GM19397 (cell line): ENCODE data around the gene SNRPA.

Experiments
- ATAC-seq: cut with Tn5 transposase; IDR thresholded peaks from one replicate; pipeline ENCODE4 v1.9.1; 2021; ENCODE audit warnings: mild to moderate bottlenecking, moderate library complexity; ENCODE audit not compliant: unreplicated experiment

Gene SNRPA

DNA sequence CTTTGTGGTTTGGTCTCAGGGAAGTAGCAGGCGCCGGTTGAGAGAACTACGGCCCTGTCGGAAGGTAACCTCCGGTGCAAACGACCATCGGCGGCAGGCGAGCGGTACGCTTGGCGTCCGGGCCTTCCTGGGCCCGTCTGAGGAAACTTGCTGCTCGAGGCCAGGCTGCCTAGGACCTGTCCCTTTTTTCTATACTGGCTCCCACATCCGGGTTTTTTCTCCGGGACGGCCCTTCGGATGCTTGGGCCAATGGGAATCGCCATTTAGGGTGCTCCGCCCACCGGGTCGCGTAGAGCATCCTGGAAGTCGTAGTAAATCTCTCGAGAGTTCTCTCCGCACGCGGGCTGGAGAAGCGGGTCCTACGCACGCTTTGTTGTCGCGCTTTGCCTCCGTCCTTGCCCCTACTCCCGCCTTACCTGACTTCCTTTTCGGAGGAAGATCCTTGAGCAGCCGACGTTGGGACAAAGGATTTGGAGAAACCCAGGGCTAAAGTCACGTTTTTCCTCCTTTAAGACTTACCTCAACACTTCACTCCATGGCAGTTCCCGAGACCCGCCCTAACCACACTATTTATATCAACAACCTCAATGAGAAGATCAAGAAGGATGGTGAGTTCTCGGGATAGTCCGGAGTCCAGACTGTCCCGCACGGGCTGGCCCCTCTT, at the start of gene SNRPA:
Gene SNRPA, plus strand, starts transcription at position 330 of the 664 bp plus-strand sequence. Its CDS starts 206 bp downstream, at position 536.
- peak; percentile 61 for ATAC-seq

DNA sequence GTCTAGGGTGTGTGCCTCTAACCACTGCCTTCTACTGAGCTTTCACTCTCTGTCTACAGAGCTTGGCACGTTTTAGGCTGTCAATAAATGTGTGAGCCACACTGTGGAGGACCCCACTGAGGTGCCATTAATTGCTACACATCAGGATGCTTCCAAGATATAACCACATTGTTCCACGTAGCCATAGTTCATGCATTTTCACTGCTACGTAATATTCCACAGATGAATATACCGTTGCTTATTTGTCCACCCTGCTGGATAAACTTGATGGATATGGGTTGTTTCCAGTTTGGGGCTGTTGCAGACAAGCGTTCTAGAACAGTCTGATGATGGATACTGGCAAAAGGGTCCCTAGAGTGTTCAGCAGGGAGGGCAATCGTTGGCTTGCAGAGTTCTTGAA, 49.2 kb upstream of the SNRPA start:
- ATAC-seq: no peak

DNA sequence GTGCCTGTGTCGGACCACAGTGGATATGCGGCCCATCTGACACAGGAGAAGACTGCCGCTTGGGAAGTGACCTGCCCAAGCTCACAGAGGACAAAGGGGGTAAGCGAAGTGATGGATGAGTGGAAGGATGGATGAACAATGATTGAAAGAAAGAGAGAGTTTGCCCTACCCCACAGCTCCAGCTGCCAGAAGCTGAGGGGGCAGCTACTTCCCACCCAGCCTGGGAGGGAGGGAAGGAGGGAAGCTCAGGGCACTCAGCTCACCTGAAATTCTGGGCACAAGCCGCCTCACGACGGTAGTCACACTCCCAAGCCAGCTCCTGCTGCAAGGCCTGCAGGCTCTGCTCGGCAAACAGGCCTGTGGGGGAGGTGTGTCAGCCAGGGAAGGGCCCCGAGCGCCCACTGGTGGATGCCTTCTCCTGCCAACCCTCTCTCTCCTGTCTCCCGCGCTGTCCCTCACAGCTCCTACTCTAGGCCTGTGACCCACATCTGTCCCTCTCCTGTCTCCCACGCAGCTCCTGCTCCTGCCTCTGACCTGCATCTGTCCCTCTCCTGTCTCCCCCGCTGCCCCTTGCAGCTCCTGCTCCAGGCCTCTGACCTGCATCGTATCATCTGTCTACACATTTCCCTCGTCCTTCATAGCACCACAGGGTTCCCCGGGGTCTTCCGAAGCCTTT, 48.5 kb upstream of the SNRPA start:
- ATAC-seq: no peak

DNA sequence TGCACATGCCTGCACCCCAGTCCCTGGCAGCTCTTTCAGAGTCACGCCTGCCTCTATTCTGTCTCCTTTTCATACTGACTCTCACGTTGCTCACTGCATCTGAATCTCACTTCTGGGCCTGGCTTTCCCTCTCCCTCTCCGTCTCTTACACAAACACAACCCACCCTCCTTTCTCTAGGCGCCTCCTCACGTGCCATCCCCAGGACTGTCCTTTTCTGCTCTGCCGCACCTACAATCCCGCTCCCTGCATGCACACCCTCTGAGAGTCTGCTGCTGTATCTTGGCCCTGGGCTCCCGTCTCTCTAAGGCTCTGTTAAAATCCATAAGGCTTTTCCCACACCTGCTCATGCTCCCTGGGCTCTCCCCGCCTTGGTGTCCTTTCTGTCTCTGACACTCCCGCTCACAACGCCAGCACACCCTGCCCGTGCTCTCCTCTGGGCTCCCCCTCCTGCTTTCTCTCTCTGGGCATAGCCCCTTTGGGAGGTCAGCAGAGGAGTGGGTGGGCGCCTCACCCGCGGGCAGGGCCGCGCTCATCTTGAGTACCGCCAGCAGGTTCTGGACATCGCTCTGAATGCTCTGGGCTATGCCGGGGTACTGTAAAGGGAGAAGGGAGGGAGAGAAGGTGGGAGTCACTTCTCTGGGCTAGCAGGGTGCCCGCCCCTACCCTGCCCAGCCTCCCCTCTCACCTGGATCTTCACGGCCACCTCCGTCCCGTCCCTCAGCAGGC, 47.8 kb upstream of the SNRPA start:
- no peak for ATAC-seq

DNA sequence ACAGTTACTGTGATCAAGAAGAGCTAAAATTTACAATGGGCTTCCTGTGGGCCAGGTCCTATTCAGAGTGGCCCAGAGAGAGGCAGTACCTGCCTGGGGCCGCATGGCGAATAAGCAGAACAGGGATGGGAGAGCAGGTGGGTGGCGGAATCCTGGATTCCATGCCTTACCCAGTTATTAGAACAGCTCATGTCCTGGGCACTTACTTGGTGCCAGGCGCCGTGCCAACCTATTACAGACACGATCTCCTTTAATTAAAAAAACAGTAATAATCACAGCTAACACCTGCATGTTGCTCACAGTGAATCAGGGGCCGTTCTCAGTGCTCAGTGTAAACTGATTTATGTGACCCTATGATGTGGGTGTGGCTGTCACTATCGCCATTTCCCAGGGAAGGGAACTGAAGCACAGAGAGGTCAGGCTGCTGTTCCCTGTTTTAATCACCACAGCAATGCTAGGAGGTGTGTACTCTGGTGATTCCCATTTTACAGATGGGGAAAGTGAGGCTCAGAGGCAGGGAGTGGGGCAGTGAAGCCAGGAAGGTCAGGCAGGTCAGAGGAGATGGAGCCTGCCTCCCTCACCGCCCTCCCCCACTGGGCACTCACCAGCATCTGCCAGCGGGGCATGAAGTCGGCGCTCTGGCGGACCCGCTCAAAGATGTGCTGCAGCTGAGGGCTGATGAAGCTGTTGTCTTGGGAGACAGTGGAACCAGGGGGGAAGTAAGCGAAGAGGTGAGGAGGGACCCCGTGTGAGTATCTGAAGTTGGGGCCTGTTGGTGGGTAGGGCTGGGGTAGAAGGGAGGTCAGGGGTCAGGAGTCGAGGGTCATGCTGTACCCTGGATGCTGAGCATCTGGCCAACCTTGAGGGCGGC, 46.3 kb upstream of the SNRPA start:
- ATAC-seq: no peak

DNA sequence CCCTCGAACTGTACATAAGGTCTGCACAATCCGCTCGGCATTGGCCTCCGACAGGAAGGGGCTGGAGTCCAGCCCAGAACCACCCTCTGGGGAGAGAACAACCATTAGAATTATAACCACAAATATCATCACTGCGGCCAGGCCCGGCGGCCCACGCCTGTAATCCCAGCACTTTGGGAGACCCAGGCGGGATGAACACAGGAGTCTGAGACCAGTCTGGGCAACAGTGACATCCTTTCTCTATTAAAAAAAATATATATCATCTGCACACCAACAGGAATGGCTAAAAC, 45.7 kb upstream of the SNRPA start:
- ATAC-seq: no peak

DNA sequence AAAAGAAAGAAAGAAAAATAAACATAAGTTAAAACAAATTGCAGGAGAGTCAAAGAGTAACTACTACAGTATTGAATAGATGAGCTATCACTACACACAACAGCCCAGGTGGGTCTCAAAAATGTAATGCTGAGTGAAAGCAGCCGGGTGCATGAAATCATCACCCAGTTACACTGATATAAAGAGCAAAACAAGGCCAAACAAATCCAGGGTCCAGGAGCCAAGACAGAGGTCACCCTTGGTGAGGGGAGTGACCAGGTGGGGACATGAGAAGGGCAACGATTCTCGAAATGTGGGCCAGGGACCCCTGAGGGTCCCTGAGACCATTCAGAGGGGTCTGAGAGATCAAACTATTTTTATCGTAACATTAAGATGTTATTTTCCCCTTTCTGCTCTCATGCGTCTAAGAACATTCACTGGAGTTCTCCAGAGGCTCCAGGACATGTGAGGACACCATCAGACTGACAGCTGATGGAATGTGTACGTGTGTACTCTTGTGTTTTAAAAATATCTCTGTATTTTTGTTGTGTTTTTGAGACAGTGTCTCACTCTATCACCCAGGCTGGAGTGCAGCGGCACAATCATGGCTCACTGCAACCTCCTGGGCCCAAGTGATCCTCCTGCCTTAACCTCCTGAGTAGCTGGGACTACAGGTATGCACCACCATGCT, 44.9 kb upstream of the SNRPA start:
- ATAC-seq: no peak

DNA sequence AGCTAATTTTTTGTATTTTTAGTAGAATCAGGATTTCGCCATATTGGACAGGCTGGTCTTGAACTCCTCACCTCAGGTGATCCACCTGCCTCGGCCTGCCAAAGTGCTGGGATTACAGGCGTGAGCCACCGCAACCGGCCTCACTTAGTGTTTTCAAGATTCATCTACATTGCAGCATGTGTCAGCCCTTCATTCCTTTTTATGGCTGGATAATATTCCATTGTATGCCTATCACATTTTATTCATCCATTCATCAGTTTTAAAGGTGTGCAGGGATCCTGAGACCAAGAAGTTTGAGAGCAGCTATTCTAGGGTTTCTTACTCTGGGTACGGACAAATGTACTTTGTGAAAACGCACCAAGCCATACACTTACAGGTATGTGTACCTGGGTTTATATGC, 43.4 kb upstream of the SNRPA start:
- no peak for ATAC-seq

DNA sequence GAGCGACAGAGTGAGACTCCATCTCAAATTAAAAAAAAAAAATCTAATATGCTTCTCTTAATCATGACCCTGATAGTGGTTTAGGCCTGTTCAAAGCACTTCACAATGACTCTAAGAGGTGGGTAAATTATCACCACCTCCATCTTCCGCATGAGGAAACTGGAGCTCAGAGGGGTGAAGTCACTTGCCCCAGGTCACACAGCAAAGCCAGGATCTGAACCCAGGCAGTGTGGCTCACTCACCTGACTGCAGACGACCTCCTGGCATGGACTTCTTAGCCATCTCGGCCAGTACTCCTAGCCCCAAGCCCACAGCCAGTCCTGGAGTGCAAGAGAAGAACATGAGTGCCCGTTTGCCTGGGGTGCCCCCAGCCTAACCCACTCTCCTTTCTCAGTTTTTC, 41.2 kb upstream of the SNRPA start:
- ATAC-seq: no peak

DNA sequence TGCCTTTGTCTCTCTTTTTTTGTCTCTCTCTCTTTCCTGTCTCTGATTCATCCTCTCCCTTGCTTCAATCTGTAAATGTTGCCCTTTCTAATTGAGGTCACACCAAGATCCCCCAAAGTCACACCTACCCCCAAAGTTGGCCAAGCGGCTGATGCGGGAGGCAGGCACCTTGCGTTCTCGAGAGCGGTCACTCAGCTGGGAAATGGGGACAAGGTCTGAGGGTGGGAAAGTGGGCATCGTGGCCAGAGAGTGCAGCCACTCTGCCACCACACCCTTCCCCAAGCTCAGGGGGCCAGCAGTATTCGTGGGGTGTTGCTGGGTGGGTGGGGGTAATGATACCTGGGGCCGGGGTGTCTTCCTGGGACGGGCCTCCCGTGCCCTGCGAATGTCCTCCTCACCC, 37.1 kb upstream of the SNRPA start:
- ATAC-seq: no peak

DNA sequence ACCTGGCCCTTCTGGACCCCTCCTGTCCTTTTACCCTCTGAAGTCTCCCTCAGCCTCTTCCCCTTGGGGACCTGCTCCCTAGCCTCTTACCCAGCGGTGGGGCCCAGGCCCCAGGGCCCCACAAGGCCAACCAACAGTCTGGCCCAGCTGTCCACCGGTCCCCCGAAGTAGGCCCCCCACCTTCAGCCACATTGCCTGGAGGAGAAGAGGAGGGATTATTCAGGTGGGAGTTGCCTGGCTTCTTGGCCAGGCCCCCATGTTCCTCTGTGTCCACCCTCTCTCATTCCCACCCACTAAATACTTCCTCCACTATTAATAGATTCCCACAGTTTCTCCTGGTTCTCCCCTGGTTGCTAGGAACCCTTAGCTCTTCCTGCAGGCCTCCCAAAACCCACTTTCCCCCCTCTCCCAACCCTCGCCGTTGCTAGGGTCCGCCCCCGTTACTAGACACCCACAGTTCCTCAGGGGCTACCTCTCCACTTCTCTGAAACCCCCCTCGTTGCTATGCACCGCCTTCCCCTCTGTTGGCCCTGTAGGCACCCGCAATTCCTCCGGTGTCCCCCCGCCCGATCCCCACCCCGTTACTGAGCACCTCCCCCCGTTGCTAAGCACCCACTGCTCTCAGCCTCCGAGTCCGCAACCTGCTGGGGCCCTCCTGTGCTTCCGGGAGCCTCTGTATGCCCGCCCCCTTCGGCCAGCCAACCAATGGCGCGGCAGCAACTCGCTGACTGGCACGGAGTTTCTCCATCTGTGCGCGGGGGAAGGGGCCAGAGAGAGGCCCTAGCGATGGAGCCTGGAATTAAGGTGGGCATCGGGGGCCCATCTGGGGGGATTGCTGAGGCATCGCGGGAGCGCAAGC, 36.3 kb upstream of the SNRPA start:
- ATAC-seq: peak; percentile 56

DNA sequence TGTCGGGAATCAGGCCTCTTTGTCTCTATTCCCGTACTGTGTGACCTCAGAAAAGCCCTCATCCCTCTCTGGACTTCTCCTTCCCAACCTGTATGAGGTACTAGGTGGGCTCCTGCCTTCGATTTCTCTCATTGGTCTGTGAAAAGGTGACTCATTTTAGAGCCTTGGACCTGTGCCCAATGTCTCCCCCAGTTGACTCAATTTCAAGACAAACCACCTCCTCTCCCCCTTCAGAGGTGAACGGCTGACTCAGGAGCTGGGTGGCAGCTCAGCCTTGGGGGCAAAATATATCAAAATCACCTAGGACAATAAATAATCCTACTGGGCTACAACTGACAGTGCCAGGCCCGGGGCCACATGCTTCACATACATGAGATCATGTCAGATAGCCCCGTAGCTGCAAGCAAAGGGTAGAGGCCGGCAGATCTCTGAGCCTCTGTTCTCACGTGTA, 34.9 kb upstream of the SNRPA start:
- ATAC-seq: no peak

DNA sequence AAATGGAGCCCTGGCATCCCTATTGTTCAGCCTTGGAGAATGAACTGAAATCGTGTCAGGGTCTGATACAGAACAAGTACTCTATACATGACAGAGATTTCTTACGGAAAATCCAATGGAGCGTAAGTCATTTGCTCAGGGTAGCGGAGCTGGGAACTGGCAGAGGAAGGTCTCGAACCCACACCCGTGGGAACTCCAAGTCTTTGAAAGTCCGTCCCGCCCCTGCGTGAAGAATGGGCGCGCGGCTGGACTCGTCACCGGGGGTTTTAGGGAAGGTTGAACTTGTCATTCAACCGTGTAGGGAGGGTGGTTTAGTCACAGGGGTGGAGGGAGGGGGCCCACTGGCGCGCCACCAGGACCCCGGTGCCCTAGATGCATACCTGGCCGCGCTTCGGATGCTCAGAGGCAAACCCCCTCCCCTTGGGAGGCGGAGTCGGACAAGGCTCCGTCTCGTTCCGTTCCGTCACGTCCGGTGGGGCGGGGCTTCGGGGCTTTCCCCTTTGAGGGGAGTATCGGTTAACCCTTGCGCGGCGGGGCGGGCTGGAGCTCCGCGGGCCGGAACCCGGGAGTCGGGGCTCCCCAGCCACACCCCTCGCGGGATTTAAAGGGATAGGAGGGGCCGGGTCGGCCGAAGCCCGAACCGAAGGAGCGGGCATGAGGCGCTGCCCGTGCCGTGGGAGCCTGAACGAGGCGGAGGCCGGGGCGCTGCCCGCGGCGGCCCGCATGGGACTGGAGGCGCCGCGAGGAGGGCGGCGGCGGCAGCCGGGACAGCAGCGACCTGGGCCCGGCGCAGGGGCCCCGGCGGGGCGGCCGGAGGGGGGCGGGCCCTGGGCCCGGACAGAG, 34.3 kb upstream of the SNRPA start, which contains the start of the genes COQ8B and ITPKC:
Gene COQ8B, minus strand, starts transcription at position 405 of the 843 bp plus-strand sequence. CDS start 2,254 bp downstream, outside the sequence.
Gene ITPKC, plus strand, starts transcription at position 631 of the 843 bp plus-strand sequence. Its CDS starts 24 bp downstream, at position 655.
- ATAC-seq: peak; percentile 72

DNA sequence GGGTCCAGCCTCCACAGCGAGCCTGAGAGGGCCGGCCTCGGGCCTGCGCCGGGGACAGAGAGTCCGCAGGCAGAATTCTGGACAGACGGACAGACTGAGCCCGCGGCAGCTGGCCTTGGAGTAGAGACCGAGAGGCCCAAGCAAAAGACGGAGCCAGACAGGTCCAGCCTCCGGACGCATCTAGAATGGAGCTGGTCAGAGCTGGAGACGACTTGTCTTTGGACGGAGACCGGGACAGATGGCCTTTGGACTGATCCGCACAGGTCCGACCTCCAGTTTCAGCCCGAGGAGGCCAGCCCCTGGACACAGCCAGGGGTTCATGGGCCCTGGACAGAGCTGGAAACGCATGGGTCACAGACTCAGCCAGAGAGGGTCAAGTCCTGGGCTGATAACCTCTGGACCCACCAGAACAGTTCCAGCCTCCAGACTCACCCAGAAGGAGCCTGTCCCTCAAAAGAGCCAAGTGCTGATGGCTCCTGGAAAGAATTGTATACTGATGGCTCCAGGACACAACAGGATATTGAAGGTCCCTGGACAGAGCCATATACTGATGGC, 33.6 kb upstream of the SNRPA start:
- ATAC-seq: no peak

DNA sequence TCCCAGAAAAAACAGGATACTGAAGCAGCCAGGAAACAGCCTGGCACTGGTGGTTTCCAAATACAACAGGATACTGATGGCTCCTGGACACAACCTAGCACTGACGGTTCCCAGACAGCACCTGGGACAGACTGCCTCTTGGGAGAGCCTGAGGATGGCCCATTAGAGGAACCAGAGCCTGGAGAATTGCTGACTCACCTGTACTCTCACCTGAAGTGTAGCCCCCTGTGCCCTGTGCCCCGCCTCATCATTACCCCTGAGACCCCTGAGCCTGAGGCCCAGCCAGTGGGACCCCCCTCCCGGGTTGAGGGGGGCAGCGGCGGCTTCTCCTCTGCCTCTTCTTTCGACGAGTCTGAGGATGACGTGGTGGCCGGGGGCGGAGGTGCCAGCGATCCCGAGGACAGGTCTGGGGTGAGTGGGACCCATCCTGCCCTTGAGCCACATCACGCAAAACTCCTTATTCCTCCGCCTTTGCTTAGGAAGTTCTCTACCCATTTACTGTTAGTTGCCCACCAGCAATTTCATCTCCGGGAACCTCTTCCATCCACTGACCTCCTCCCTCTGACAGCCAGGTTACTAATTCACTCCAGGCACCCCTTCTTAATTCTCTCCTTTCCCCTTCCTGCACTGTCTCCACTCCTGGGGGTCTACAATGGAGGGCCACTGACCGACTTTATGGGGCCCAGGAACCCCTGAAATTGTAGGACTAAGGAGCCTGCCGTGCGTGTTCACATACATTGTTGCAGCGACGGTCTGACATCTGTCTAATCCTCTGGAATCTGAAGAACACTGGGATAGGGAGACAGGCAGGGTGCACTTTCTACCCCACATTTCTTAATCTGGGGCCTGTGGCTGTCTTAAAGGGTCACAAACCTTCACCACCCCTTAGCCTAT, 32.9 kb upstream of the SNRPA start:
- no peak for ATAC-seq

DNA sequence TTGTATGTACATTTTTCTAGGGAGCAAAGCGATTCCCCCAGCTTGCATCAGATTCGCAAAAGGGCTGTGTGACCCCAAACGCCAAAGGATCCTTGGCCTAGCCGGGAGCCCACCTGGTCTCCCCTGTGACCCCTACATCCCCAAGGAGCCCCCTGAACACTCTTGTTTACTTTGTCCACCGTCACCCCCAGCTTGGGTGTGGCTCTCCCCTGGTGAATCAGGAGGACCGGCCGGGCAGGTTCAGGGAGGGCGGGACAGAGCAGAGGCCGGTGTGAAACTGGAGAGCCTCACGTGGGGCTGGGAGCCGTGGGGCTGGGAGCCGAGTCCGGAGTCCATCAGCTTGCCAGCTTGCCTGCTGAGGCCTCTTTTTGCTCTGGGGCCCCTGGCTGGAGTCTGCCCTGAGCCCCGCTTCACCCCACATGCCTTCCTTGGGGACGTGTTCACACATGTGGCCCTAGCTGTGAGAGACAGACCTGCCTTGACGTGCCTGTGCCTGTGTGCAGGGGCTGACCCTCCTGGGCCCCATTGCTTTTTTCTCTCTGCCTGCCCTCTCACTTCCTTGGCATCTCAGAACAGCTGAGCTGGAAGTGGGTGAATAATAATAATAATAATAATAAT, 32.1 kb upstream of the SNRPA start:
- ATAC-seq: no peak

DNA sequence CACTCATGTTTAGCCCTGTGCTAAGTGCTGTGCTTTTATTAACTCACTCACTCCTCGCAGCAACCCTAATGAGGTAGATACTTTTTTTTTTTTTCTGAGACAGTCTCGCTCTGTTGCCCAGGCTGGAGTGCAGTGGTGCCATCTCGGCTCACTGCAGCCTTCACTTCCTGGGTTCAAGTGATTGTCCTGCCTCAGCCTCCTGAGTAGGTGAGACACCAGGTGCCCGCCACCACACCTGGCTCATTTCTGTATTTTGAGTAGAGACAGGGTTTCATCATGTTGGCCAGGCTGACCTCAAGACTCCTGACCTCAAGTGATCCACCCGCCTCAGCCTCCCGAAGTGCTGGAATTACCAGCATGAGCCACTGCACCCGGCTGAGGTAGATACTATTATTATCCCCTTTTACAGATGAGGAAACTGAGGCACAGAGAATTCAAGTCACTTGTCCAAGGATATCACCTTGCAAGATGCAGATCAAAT, 31.5 kb upstream of the SNRPA start:
- ATAC-seq: no peak
